ENCODE measurements around the gene ARID1B. TPM values are rescaled to one million over a fixed set of nuclear protein-coding genes. Genes with fewer than 3 reads are reported as not detected.

Gene ARID1B
- total RNA-seq, 4 donors from 2014 or later, result 70.5 to 135 (median 78.2) TPM

GRCh38 chr6:156931283-156931682, 154.1 kb downstream of the ARID1B start:
- TF ChIP-seq CTCF (IDR thresholded peaks at IDR 0.05), result no peak
- ATAC-seq (ENCODE audit: low FRiP score) (no peak), DNase-seq (ENCODE audit: low spot score) (no peak)

- ATAC-seq (ENCODE audit: low FRiP score) (no peak), DNase-seq (ENCODE audit: low spot score) (no peak)
- TF ChIP-seq CTCF (IDR thresholded peaks at IDR 0.05), result no peak
Measured at GRCh38 chr6:156933201-156934068, 156.3 kb downstream of the ARID1B start.

DNA sequence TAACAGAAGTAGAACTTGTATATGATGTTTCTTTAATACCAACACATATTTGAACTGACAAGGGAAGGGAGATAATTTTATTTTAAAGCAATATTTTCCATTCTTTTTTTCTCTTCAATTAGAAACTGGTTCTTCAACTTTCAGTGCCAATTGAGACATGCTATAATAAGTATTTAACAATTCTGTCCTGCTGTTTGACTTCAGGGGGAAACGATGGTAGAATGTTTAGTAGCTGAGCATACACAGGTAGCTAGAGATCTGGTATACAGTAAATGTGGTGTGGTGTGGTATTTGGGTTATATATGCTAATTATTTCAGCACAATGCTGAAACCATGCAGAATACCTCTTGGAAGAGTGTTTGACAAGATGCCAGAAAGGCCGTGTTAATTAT, 156.9 kb downstream of the ARID1B start:
- no peak for ATAC-seq (ENCODE audit: low FRiP score)
- TF ChIP-seq CTCF (IDR thresholded peaks at IDR 0.05), result no peak
- no peak for DNase-seq (ENCODE audit: low spot score)

GRCh38 chr6:156935000-156935399, 157.8 kb downstream of the ARID1B start:
- ATAC-seq (ENCODE audit: low FRiP score) (no peak), DNase-seq (ENCODE audit: low spot score) (no peak)
- TF ChIP-seq CTCF (IDR thresholded peaks at IDR 0.05), result no peak

GRCh38 chr6:156938143-156938542, 161.0 kb downstream of the ARID1B start:
- no peak for TF ChIP-seq CTCF (IDR thresholded peaks at IDR 0.05)
- no peak for DNase-seq (ENCODE audit: low spot score)
- ATAC-seq (ENCODE audit: low FRiP score), result no peak

GRCh38 chr6:156940221-156940620, 163.0 kb downstream of the ARID1B start:
- DNase-seq (ENCODE audit: low spot score) (no peak), ATAC-seq (ENCODE audit: low FRiP score) (no peak)
- no peak for TF ChIP-seq CTCF (IDR thresholded peaks at IDR 0.05)

DNA sequence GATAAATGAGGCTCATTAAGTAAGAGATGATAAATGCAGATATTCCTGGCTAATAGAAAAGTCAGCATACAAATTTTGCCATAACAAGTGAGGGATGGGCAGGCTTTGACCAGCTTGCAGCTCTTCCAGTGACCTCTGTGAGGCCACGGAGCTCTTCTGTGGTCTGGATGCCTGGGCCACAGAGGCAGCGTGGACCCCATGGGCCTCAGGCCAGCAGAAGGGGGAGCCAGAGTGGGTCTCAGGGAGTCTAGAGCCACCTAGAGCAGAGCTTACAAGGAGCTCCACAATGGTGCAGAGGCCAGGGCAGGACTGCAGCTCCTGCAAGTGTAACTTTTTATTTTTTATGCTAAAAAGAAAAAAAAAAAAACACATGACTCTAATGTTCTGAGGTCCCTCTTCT, 165.1 kb downstream of the ARID1B start:
- TF ChIP-seq CTCF (IDR thresholded peaks at IDR 0.05), result no peak

More for the DNA sequence above, 165.1 kb downstream of the ARID1B start:
- no peak for ATAC-seq (ENCODE audit: low FRiP score)
- no peak for DNase-seq (ENCODE audit: low spot score)
